ENCODE data around the gene SLC39A9. TPM values are rescaled to one million over a fixed set of nuclear protein-coding genes. Genes with fewer than 3 reads are reported as not detected.
A peak's percentile ranks its signal among the peaks of the same experiment; 100 is the strongest.

Gene SLC39A9
- total and polyA plus RNA-seq, 2 of the 13 experiments (the other 11 are each of a cell fraction or from before 2014, with no cell fraction given) = 46.6 to 69.5 TPM

DNA sequence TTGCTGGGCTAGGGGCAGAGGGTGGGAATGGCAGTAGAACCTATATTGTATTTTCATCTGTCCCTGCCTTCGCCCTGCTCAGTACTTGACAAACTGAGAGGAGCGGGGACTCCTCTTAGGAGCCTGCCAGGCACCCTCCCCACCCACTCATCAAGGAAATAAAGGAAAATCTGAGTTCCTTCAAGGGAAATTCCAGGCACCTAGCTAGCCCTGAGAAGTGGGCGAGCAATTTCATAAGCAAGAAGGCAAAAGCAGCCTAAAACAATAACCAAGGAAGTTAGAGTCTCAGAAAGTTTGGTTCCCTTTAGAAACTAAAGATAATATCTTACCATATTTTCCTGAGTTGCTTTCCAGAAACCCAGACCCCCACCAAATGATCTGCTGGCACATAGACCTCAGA, 75.5 kb downstream of the SLC39A9 start (continued):
- TF ChIP-seq JUNB (CRISPR knock-in tag; IDR thresholded peaks at IDR 0.05; ENCODE audit: borderline replicate concordance) = no peak
- TF ChIP-seq CC2D1A (CRISPR knock-in tag; IDR thresholded peaks at IDR 0.05) = no peak
- TF ChIP-seq TRIM24 (CRISPR knock-in tag; IDR thresholded peaks at IDR 0.05) = no peak
- no peak for TF ChIP-seq ATAD3A (CRISPR knock-in tag; IDR thresholded peaks at IDR 0.05)
- no peak for TF ChIP-seq MAFK (conservative IDR thresholded peaks at IDR 0.05 in 1 of 2, IDR thresholded peaks at IDR 0.05 in 1 of 2; ENCODE audit: low read length in 2 of 2)

DNA sequence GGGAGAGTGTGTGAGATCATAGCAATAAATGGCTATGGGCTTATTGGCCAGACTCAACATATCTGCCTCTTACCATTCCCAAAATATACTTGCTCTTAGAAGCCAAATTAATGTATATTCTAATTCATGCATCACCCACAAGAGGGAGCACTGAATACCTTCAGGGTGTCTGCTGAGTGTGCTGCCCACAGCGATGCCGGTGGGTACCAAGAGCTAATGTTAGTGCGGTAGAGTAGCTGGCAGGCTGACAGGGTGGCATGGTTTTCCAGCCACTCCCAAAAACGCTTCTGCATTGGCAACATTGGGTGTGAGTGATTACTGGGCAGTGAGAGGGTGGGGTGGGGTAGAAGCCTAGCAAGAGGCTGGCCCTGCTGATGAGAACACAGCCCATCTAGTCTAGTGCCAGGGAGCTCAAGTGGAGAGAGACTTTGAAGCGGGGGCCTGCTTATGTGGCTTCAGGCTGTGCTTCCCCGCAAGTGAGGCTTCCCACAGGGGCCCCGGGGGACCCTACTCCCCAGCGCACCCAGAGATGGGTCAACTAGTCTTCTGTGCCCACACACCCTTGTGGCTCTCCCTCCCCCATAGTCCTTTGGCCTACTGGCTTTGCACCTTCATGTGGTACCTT, 76.8 kb downstream of the SLC39A9 start:
- TF ChIP-seq SMC3 (IDR thresholded peaks at IDR 0.05; ENCODE audit: low read length) (peak; percentile 3; the same call in 1 of the 2 replicates), ZNF589 (CRISPR knock-in tag; conservative IDR thresholded peaks at IDR 0.05) (no peak), STAG1 (CRISPR knock-in tag; IDR thresholded peaks at IDR 0.05) (peak; percentile 15; the same call in 1 of the 2 replicates)
- TF ChIP-seq, protein P1, sequence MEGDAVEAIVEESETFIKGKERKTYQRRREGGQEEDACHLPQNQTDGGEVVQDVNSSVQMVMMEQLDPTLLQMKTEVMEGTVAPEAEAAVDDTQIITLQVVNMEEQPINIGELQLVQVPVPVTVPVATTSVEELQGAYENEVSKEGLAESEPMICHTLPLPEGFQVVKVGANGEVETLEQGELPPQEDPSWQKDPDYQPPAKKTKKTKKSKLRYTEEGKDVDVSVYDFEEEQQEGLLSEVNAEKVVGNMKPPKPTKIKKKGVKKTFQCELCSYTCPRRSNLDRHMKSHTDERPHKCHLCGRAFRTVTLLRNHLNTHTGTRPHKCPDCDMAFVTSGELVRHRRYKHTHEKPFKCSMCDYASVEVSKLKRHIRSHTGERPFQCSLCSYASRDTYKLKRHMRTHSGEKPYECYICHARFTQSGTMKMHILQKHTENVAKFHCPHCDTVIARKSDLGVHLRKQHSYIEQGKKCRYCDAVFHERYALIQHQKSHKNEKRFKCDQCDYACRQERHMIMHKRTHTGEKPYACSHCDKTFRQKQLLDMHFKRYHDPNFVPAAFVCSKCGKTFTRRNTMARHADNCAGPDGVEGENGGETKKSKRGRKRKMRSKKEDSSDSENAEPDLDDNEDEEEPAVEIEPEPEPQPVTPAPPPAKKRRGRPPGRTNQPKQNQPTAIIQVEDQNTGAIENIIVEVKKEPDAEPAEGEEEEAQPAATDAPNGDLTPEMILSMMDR (CRISPR knock-in tag; IDR thresholded peaks at IDR 0.05) = peak; percentile 40
- H3K9ac ChIP-seq (ENCODE audit: insufficient read depth, low read depth, low read length) = no peak overlapping the region
- no peak overlapping the region for H3K4me2 ChIP-seq (ENCODE audit: low read depth, low read length)
- ATAC-seq (peak; percentile 76), FAIRE-seq (no peak), DNase-seq (ENCODE audit: low spot score) (peak; percentile 19)
- in situ Hi-C loops (cut with HindIII; ENCODE audit: extremely low pct_ligation_motif_present, low pct_unique_long_range_greater_than_20kb) = no loop called here
- H3K9me3 ChIP-seq (ENCODE audit: low read length) = no peaks in the 10 kb centered on the region
- no peak overlapping the region for H2AFZ ChIP-seq (ENCODE audit: low read length)
- H3K27me3 ChIP-seq (ENCODE audit: control insufficient read depth in 1 of 2, insufficient read depth in 2 of 2, low read length in 2 of 2) = no peaks in the 10 kb centered on the region; a peak in 1 of 5 replicates
- no peaks in the 10 kb centered on the region for H4K20me1 ChIP-seq (ENCODE audit: insufficient read depth, low read length)
- POLR2A ChIA-PET = no interaction called here
- intact Hi-C loops (cut with micrococcal nuclease; ENCODE audit: unreplicated experiment) = loop anchor here (5.0 kb wide), 1 partner anchor 233 kb away; no protein-coding TSS in a partner anchor
- 0 out of 2 replicates have a peak, but pooled peaks cover 6% of the 10 kb centered on the region for H3K4me1 ChIP-seq (ENCODE audit: insufficient read depth, low read length)
- no TSS peak for BruUV-seq (replicated peaks)
- WGBS (ENCODE audit: low lambda C conversion rate) = 21% methylated on average over 4 of the region's 8 CpGs
- H3K4me3 ChIP-seq (replicated peaks in 1 of 3; ENCODE audit: insufficient read depth in 1 of 3, low read depth in 2 of 3, low read length in 3 of 3) = no peak overlapping the region
- CTCF ChIA-PET (ENCODE audit: low intra/inter-chr PET ratio, low total read pairs) = no interaction called here
- H3K36me3 ChIP-seq (replicated peaks in 1 of 2; ENCODE audit: control insufficient read depth in 1 of 2, insufficient read depth in 2 of 2, low read length in 2 of 2) = no peaks in the 10 kb centered on the region
- H3K27ac ChIP-seq (ENCODE audit: extremely low read length, insufficient read depth, low read length) = no peak overlapping the region
- no peaks in the 10 kb centered on the region for H3K79me2 ChIP-seq (ENCODE audit: insufficient read depth, low read length)

Measured in HepG2 (cell line).